PFSK-1 (cell line): Measurements from ENCODE around the gene P2RX2.

Experiments
- FOXP2 ChIP-seq: optimal IDR thresholded peaks from 2 replicates; pipeline ENCODE3; 2011; ENCODE audit warnings: borderline replicate concordance, control low read depth, inconsistent platforms; ENCODE audit not compliant: insufficient read depth; ENCODE audit errors: extremely low read length, extremely low read depth
- POLR2AphosphoS5 ChIP-seq: IDR thresholded peaks from 2 replicates; pipeline ENCODE4 v1.6.1; 2012; ENCODE audit warnings: low read depth, mild to moderate bottlenecking, control low read depth, low read length, moderate library complexity
- SIN3A ChIP-seq: IDR thresholded peaks from 2 replicates; pipeline ENCODE4 v1.6.1; 2012; ENCODE audit warnings: mild to moderate bottlenecking, low read length, moderate library complexity, borderline replicate concordance; ENCODE audit not compliant: insufficient read depth
- TAF1 ChIP-seq: IDR thresholded peaks from 2 replicates; pipeline ENCODE4 v1.6.1; 2012; ENCODE audit warnings: low read length, control low read depth, borderline replicate concordance; ENCODE audit not compliant: insufficient read depth
- TF ChIP-seq, protein P1 (sequence below), 2 experiments: IDR thresholded peaks; 2 replicates each; pipeline versions ENCODE4 v1.6.1 to v1.8.0; 2011 to 2012; ENCODE audit warnings: low read depth in 2 of 2, low read length in 2 of 2, control low read depth in 1 of 2, inconsistent platforms in 1 of 2, mild to moderate bottlenecking in 1 of 2, moderate library complexity in 1 of 2; ENCODE audit not compliant: insufficient read depth in 1 of 2

P2RX2 gene

DNA sequence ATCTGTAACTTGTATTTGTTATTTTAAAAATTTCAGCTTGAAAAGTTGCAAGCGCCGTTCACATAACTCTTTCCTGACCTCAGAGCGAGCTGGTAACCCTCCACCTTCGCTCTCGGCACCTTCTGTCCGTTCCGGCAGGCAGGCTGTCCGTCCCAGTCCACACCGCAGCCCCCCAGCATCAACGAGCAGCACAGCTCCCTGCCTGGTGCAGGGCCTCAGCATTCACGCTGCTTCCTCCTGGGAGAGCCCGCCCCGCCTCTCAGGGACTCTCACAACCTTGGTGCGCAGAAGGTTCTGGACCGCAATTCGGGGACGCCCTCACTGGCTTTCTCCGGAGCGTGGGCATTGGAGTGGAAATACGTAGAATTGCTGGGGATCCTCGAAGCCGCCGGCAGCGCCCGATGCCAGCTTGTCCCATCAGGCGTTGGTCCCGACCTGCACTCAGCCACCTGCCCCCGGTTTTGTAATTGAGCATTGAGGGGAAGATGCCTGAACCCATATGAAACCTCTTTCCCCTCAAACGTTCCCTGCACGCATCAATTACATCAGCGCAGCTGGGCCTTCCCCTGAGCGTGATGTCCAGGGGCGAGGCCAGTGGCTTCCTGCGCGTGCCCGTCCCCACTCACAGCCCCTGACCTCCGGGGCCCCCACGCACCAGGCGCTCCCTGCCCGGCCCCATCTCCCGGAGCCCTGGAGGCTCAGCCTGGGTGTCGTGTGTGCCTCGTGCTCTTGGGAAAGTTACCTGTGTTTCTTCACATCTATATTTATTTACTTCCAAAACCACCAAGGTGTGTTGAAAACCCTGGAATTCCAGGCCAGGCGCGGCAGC, 27.3 kb upstream of the P2RX2 start:
- TF ChIP-seq, protein P1, sequence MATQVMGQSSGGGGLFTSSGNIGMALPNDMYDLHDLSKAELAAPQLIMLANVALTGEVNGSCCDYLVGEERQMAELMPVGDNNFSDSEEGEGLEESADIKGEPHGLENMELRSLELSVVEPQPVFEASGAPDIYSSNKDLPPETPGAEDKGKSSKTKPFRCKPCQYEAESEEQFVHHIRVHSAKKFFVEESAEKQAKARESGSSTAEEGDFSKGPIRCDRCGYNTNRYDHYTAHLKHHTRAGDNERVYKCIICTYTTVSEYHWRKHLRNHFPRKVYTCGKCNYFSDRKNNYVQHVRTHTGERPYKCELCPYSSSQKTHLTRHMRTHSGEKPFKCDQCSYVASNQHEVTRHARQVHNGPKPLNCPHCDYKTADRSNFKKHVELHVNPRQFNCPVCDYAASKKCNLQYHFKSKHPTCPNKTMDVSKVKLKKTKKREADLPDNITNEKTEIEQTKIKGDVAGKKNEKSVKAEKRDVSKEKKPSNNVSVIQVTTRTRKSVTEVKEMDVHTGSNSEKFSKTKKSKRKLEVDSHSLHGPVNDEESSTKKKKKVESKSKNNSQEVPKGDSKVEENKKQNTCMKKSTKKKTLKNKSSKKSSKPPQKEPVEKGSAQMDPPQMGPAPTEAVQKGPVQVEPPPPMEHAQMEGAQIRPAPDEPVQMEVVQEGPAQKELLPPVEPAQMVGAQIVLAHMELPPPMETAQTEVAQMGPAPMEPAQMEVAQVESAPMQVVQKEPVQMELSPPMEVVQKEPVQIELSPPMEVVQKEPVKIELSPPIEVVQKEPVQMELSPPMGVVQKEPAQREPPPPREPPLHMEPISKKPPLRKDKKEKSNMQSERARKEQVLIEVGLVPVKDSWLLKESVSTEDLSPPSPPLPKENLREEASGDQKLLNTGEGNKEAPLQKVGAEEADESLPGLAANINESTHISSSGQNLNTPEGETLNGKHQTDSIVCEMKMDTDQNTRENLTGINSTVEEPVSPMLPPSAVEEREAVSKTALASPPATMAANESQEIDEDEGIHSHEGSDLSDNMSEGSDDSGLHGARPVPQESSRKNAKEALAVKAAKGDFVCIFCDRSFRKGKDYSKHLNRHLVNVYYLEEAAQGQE (IDR thresholded peaks at IDR 0.05; ENCODE audit: insufficient read depth in 1 of 2, low read depth in 2 of 2, low read length in 2 of 2): no peak
- no peak for TF ChIP-seq FOXP2
- TF ChIP-seq TAF1: no peak
- TF ChIP-seq POLR2AphosphoS5: no peak
- TF ChIP-seq SIN3A: no peak

DNA sequence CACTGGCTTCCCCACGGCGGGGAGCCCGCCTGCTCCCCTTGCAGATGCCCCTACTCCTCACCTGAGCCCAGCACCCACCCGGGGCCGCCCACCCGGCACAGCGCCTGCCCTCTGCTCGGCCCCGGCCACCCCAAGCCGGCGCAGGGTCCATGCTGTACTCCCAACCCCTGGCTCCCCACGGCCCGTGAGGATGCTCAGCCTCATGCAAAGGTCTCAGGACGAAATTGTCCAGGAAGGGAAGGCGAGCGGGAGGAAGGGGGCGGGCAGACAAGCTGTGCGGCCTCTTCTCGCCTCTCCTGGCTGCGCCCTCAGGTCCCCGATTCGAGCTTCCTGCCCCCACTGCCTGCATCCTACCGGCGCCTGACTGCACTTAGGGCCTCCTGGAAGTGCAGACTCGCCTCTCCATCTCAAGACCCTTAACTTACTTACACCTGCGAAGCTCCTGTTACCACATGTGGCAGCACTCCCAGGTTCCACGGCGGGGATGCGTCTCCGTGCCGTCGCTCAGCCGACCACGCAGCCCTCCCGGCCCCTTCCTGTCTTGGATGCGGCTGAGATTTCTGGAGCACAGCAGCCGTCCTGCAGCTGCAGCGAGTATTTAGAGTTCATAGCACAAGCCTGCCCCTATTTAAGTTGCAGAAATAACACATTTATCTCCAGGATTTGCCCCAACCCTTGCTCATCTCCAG, 26.1 kb upstream of the P2RX2 start:
- TF ChIP-seq, protein P1 (IDR thresholded peaks at IDR 0.05; ENCODE audit: insufficient read depth in 1 of 2, low read depth in 2 of 2, low read length in 2 of 2): no peak
- no peak for TF ChIP-seq TAF1
- no peak for TF ChIP-seq POLR2AphosphoS5

DNA sequence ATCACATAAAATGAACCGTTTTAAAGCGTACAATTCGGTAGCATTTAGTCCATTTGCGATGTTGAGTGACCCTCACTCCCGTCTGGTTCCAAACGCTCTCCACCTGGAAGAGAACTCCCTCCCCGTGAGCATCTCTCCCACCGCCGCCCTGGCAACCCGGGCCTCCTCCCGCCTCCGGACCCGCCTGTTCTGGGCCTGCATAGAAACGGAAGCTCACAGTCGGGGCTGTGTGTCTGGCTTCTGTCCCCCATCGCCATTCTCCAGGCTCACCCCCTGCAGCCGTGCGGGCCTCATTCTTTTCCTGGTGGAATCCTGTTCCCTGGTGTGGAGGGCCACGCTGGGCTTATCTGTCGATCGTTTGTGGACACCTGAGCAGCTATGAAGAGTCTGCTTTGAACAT, 25.5 kb upstream of the P2RX2 start:
- TF ChIP-seq FOXP2 (no peak), POLR2AphosphoS5 (no peak), TAF1 (no peak), SIN3A (no peak)
- TF ChIP-seq, protein P1 (IDR thresholded peaks at IDR 0.05; ENCODE audit: insufficient read depth in 1 of 2, low read depth in 2 of 2, low read length in 2 of 2): no peak

DNA sequence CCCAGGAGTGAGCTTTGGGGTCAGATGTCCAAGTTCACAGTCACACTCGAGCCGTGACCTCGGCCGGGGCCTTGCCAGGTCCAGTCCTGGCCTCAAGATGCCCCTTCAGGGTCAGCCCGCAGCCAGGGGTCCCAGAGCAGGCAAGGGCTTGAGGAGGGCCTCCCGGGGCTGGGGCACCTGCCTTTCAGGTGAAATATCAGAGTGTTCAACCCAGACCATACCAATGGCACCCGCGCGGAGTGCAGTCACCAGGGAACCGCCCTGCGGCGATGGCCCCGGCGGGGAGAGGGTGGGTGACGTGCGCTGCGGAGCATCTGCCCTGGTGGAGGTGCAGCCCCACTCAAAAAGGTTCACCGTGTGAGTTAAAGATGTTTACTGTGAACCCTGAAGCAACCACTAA, 25.1 kb upstream of the P2RX2 start:
- TF ChIP-seq, protein P1 (IDR thresholded peaks at IDR 0.05; ENCODE audit: insufficient read depth in 1 of 2, low read depth in 2 of 2, low read length in 2 of 2): no peak
- TF ChIP-seq POLR2AphosphoS5 (no peak), SIN3A (no peak), FOXP2 (no peak), TAF1 (no peak)
